OCI-LY3 (cell line): ENCODE results near the gene TALDO1.
A peak's percentile ranks its signal among the peaks of the same experiment; 100 is the strongest.

Experiments used
- H2AFZ ChIP-seq: fragments of 200-600, 300-600 bp; shearing (Covaris generic); 2 replicates; pipeline ENCODE4 v1.6.0; 2014; ENCODE audit warnings: antibody characterized with exemption, low read depth, low read length
- H3K27ac ChIP-seq: fragments of 200-600, 300-600 bp; sonication (generic); 2 replicates; pipeline ENCODE4 v1.5.1; 2014; ENCODE audit warnings: mild to moderate bottlenecking, low read length, moderate library complexity, mixed read lengths
- H3K27me3 ChIP-seq: fragments of 200-600, 300-600 bp; sonication (generic); 2 replicates; pipeline ENCODE4 v1.6.1; 2014; ENCODE audit warnings: low read depth, low read length, mixed read lengths
- H3K36me3 ChIP-seq: fragments of 200-600, 300-600 bp; sonication (generic); replicated peaks from 2 replicates; pipeline ENCODE3; 2014; ENCODE audit warnings: low read depth, low read length, mixed read lengths
- H3K4me1 ChIP-seq: fragments of 300-600, 200-600 bp; sonication (generic); 2 replicates; pipeline ENCODE4 v1.6.1; 2014; ENCODE audit warnings: low read length, mixed read lengths
- H3K4me2 ChIP-seq: fragments of 200-600, 300-600 bp; sonication (generic); 2 replicates; pipeline ENCODE4 v1.6.1; 2014; ENCODE audit warnings: low read length, mixed read lengths
- H3K4me3 ChIP-seq: fragments of 300-600, 200-600 bp; sonication (generic); 2 replicates; pipeline ENCODE4 v1.5.1; 2014; ENCODE audit warnings: antibody characterized with exemption, mild to moderate bottlenecking, low read length, moderate library complexity
- H3K79me2 ChIP-seq: fragments of 300-600, 200-600 bp; shearing (Covaris generic); 2 replicates; pipeline ENCODE4 v1.6.1; 2014; ENCODE audit warnings: mild to moderate bottlenecking, low read length, mixed read lengths
- H3K9ac ChIP-seq: fragments of 300-600, 200-600 bp; shearing (Covaris generic); 2 replicates; pipeline ENCODE4 v1.6.0; 2014; ENCODE audit warnings: mild to moderate bottlenecking, low read length, moderate library complexity
- H3K9me3 ChIP-seq: fragments of 200-600, 300-600 bp; shearing (Covaris generic); 2 replicates; pipeline ENCODE4 v1.6.1; 2014; ENCODE audit warnings: low read length, mixed read lengths; ENCODE audit not compliant: insufficient read depth
- H4K20me1 ChIP-seq: fragments of 200-600, 300-600 bp; sonication (generic); 2 replicates; pipeline ENCODE4 v1.6.1; 2016; ENCODE audit warnings: low read length, mixed read lengths; ENCODE audit not compliant: insufficient read depth
- CTCF ChIP-seq: fragments of 200-600, 300-600 bp; sonication (generic); IDR thresholded peaks from 2 replicates; pipeline ENCODE4 v1.5.1; 2014; ENCODE audit warnings: antibody characterized with exemption, low read length, low read depth
- EZH2phosphoT487 ChIP-seq: fragments of 200-600 bp; shearing (Covaris generic); IDR thresholded peaks from 2 replicates; pipeline ENCODE4 v1.6.1; 2018; ENCODE audit warnings: antibody characterized with exemption, mixed run types, low read depth

The TALDO1 gene

GRCh38 chr11:726278-727220 lies 20.7 kb upstream of the TALDO1 start:
- H3K4me3 ChIP-seq = peak overlapping the region; percentile 83
- peak overlapping the region; percentile 64; the same call in 1 of the 2 replicates for H2AFZ ChIP-seq
- peaks cover 40% of the 10 kb centered on the region for H3K4me1 ChIP-seq
- no peaks in the 10 kb centered on the region for H3K36me3 ChIP-seq
- no peaks in the 10 kb centered on the region for H3K79me2 ChIP-seq
- H3K9me3 ChIP-seq = no peaks in the 10 kb centered on the region
- TF ChIP-seq EZH2phosphoT487 (no peak), CTCF (no peak)
- no peak overlapping the region for H3K27ac ChIP-seq
- no peaks in the 10 kb centered on the region for H4K20me1 ChIP-seq
- H3K4me2 ChIP-seq = peak overlapping the region; percentile 88
- H3K9ac ChIP-seq = peak overlapping the region; percentile 59
- H3K27me3 ChIP-seq = peaks cover 24% of the 10 kb centered on the region

GRCh38 chr11:727281-727701 lies 20.0 kb upstream of the TALDO1 start:
- TF ChIP-seq CTCF (no peak), EZH2phosphoT487 (no peak)
- no peak overlapping the region for H3K4me3 ChIP-seq
- H3K36me3 ChIP-seq = no peaks in the 10 kb centered on the region
- H3K4me1 ChIP-seq = peaks cover 33% of the 10 kb centered on the region
- no peaks in the 10 kb centered on the region for H4K20me1 ChIP-seq
- no peak overlapping the region for H3K4me2 ChIP-seq
- H3K27me3 ChIP-seq = peaks cover 21% of the 10 kb centered on the region
- no peak overlapping the region for H3K27ac ChIP-seq
- H3K79me2 ChIP-seq = no peaks in the 10 kb centered on the region
- H3K9ac ChIP-seq = no peak overlapping the region
- no peaks in the 10 kb centered on the region for H3K9me3 ChIP-seq
- no peak overlapping the region for H2AFZ ChIP-seq

- Histone ChIP-seq H3K27ac (no peak overlapping the region), H3K9me3 (no peaks in the 10 kb centered on the region), H3K79me2 (no peaks in the 10 kb centered on the region), H4K20me1 (no peaks in the 10 kb centered on the region), H3K9ac (no peak overlapping the region), H3K4me2 (peak overlapping the region; percentile 5; the same call in 1 of the 2 replicates), H3K4me3 (no peak overlapping the region), H2AFZ (no peak overlapping the region), H3K36me3 (no peaks in the 10 kb centered on the region), H3K4me1 (peaks cover 30% of the 10 kb centered on the region), H3K27me3 (peaks cover 19% of the 10 kb centered on the region)
- peak; percentile 96 for TF ChIP-seq CTCF
- TF ChIP-seq EZH2phosphoT487 = no peak
Measured at GRCh38 chr11:727859-728748, 19.2 kb upstream of the TALDO1 start.
